H54 (cell line): ENCODE results near the gene NR3C2.

ENCODE experiments used
- DNase-seq: peaks from one replicate; pipeline ENCODE4 v3.0.0; 2011; ENCODE audit warnings: low spot score, mixed read lengths; ENCODE audit not compliant: insufficient read length
- FAIRE-seq: peaks from 3 replicates; lab custom pipeline; 2011; peaks lifted over from hg19 to GRCh38; lab: Jason Lieb, UNC
- POLR2A ChIP-seq: IDR thresholded peaks from 2 replicates; pipeline ENCODE4 v1.6.1; 2011; ENCODE audit warnings: low read depth, mild to moderate bottlenecking, low read length

NR3C2 gene

DNA sequence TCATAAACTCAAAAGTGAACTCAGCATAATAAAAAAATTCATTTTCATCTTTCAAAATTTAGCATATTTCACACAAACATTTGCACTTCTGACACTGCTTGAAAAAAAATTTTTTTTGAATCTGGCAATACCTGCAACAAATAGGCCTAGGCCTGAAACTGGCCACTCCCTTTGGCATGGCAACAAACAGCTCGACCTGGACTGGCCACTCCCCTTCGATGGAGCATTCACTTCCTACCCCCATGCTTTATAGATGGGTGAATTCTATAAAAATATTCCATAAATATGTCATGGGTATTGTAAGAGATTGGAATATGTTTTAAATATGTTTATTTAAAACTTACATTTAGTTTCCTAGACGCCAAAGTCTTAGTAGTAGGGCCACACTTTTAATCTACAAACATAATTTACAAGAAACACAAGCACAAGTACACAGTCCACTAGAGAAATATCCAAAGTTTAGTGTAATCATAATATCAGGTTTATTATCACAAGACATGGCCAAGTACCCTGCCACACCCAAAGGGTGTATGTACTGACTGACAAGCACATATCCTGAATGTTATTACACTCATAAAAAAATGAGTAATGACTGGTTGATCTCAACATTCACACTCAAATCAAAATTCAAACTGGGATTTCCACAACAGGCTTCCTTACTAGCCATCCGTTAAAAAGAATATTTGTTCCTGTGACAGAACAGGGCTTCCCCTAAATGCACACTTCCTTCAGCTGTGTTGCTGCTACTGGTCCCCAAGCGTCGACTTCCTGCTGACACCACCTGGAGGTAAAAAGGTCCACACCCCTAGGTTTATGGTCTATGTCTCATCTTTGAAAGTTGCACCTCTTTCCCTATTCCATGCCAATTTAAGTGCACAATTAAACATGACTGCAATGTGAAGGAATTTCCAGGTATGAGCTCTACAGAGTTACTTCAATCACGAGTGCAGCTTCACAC, 271.5 kb downstream of the NR3C2 start:
- DNase-seq (no peak), FAIRE-seq (no peak)
- TF ChIP-seq POLR2A = no peak

- no peak for FAIRE-seq
- no peak for TF ChIP-seq POLR2A
- no peak for DNase-seq
Observed at GRCh38 chr4:148166132-148166591, 276.1 kb downstream of the NR3C2 start.

DNA sequence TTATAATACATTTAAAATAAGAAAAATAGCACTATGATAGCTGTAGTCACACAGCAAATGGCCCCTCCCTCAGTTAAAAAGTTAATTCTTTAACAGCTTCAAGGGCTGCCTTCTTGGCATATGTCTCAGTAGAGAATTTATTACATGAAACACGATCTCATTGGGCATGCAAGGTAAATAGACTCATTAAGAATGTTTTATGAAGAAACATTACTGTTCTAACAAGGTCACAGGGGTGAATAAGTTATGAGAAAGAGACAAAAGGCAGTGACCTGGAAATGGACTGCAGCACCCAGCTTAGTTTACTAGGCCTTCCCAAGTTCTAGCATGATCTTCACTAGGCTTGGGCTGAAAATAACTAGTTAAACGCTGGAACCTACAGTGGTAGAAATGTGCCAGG, 277.7 kb downstream of the NR3C2 start:
- FAIRE-seq (no peak), DNase-seq (no peak)
- TF ChIP-seq POLR2A = no peak

DNA sequence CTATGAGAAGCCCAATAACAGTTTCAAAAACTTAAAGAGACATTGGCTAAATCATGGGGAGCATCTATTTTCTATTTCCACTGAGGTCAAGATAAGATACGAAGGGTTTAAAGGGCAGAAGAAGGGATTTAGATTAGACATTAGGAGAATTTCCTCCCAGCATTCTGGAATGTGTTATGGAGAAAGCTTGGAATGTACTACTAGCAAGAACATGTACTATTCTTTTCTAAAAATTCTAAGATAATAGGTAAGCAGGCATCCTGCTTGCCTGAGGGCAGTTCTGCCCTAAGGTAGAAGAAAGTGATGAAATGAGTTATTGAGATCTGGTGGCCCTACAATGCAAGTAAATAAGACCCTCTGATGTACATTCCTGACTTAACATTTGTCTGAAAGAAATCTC, 279.2 kb downstream of the NR3C2 start:
- FAIRE-seq (no peak), DNase-seq (no peak)
- TF ChIP-seq POLR2A = no peak

DNA sequence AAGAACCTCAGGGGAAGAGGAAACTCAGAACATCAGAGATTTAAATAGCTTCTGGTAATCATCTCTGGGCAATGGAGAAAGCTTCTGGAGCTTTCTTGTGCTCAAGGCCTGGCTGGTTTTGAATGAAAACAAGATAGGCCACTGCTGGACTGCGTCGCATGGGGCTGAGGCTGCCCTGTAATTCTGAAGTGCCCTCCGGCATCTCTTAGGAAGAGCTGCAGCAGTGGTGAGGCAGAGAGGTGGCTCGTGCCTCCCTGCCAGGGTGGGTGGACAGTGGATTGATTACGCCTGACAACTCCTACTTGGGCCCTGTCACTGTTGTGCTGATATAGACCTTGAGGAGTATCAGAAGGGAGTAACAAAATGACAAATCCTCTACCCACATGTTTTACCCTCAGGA, 279.7 kb downstream of the NR3C2 start:
- FAIRE-seq = no peak
- DNase-seq = no peak
- no peak for TF ChIP-seq POLR2A

DNA sequence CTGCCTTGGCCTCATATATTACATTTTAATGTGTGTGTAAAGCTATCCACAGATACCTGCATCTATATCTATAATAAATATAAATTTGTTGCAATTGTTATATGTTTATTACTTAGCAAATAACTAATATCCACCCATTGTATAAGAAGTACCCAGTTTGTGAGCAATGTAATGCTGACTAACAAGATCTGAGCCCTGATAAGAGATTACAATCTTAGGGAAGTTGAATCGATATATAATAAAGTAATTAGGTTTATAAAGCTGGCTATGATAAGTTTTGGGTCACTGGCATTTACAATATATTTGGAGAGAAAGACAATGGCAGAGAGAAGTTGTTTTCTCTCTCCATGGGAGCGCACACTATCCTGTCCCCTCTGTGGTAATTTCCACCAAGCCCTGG, 280.6 kb downstream of the NR3C2 start:
- TF ChIP-seq POLR2A = no peak
- FAIRE-seq (no peak), DNase-seq (no peak)

DNA sequence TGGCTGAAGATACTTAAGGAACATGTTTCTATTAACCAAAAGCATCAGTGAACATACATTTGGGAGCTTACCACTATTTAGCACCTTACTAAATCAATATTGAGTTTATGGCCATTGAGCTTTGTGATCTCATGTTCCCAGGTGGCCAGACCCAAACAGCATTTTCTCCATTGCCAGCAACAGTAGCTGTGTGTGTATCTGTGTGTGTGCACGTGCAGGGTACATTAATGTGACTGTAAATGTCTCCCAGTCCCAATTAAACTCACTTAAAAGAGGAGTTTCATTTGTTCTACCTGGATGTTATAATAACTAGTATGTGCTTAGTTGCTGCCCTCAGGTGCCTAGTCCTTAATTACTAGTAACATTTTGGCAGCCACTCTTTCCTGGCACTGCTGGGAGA, 282.4 kb downstream of the NR3C2 start:
- no peak for DNase-seq
- FAIRE-seq = no peak
- no peak for TF ChIP-seq POLR2A

- DNase-seq = no peak
- TF ChIP-seq POLR2A = no peak
- FAIRE-seq = no peak
Observed at GRCh38 chr4:148154769-148155168, 287.4 kb downstream of the NR3C2 start.

DNA sequence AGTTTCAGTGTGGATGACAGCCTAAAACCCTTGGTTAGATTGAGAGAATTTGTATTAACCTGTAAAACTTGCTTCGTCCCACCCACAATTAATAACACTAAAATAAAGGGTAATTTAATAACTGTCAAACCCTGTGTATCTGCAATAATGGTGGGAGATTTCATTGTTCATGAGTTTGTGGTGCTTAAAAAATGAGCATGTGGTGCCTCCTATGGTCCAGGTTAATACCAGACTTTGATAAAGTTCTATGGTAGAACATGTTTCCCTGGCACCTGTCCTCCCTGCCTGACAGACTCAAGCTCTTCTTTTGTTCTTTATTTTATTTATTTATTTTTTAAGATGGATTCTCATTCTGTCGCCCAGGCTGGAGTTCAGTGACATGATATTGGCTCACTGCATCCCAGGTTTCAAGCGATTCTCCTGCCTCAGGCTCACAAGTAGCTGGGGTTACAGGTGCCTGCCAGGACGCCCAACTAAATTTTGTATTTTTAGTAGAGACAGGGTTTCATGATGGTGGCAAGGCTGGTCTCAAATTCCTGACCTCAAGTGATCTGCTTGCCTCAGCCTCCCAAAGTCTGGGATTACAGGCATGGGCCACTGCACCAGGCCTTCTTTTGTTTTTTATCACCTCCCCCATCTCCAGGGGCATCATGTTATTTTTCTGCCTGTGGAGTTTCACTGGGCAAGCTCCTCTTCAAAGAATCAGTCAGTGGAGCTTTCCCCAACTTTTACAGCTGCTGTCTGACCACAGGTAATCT, 289.2 kb downstream of the NR3C2 start:
- no peak for FAIRE-seq
- no peak for DNase-seq

DNA sequence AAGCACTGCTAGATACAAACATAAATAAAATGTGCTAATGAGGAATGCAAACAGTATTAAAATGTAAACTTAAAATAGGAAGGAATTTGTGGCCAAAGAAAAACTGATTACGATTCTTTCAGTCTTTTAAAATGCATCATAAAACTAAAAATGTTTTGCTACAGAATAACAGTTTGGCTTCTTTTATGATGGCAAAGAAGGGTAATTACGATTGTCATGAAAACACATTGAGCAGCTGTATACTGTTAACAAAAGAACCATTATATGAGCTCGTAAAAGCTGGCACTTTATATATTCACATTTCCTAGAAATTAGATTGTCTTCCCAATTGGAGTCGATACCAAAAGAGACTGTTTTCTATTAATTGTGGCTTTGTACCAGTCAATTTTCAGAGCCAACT, 290.4 kb downstream of the NR3C2 start:
- DNase-seq (no peak), FAIRE-seq (no peak)
- TF ChIP-seq POLR2A = no peak

More for the DNA sequence above, 289.2 kb downstream of the NR3C2 start:
- TF ChIP-seq POLR2A = no peak

- TF ChIP-seq POLR2A = no peak
- FAIRE-seq (no peak), DNase-seq (no peak)
Observed at GRCh38 chr4:148145475-148145874, 296.7 kb downstream of the NR3C2 start.

DNA sequence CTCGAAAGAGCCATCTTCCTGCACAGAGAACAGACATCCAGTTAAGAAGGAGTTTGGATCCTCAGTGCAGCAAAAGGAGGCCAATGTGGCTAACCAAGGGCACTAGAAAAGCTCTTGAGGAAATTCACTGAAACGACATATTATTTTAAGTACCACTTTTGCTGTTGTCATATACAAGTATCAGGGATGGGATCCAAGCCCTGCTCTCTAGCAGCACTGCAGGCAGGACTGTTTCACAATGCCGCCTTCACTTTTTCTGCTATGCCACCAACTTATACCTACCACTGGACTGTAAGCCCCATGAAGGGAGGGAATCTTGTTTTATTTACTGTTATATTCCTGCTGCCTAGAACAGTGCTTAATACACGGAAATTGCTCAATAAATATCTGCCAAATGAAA, 299.0 kb downstream of the NR3C2 start:
- FAIRE-seq (no peak), DNase-seq (no peak)
- no peak for TF ChIP-seq POLR2A

DNA sequence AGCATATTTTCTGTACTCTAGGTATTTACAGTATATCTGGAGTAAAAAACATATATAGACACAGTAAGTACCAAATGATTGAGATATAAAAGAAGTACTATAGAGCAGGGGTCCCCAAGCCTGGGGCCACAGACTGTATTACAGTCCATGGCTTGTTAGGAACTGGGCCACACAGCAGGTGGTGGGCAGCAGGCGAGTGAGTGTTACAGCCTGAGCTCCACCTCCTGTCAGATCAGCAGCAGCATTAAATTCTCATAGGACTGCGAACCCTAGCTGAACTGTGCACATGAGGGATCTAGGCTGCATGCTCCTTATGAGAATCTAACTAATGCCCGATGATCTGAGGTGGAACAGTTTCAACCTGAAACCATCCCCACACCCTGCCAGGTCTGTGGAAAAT, 300.7 kb downstream of the NR3C2 start:
- no peak for DNase-seq
- TF ChIP-seq POLR2A = no peak
- FAIRE-seq = no peak

- no peak for DNase-seq
- TF ChIP-seq POLR2A = no peak
- no peak for FAIRE-seq
Observed at GRCh38 chr4:148126825-148127224, 315.4 kb downstream of the NR3C2 start.
